ENCODE results near the gene PRR15. TPM values are rescaled to one million over a fixed set of nuclear protein-coding genes. Genes with fewer than 3 reads are reported as not detected.

The PRR15 gene
- total and polyA plus RNA-seq, 4 donors: 0.02 to 0.98 (median 0.17) TPM; not detected in 1

DNA sequence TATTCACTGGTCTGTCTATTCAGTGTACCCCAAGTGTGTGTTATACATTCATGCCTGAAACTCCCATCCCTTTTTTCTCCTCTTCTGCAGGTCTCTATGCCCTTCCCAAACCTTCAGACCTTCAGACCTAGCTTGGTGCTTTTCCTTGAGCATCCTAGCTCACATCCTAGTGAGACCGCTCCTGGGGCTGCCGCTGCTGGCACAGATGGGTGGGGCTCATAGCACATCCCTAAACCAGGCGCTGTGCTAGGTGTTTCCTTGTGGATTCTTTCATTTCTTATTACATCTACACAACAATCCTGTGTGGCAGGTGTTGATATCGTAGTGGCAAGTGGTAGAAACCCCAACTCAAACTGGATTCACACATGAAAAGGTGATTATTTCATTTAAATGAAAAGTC is 43.2 kb downstream of the PRR15 start:
- H3K4me3 ChIP-seq (ENCODE audit: low read depth in 1 of 3, low read length in 3 of 3): no peak overlapping the region
- no peak overlapping the region for H3K27ac ChIP-seq (ENCODE audit: low read depth in 1 of 2, low read length in 2 of 2)

DNA sequence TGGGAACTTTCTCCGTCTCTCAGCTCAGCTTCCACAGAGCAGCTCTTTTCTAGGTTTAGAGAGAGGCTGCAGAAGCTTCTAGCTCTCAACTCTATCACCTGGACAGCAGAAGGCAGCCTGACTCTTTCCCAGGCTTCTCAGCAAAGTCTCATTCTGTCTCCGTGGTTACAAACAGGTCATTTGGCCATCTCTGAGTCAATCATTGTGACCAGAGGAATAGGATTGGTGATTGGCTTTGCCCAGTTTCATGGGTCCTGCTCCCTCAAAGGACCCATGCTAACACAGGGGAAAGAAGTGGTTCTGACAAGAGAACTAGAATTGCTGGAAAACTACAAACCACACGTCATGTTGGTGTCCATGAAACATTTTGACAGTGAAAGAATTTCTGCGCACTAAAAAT is 43.6 kb downstream of the PRR15 start:
- WGBS: 91% methylated on average over 4 of the region's 4 CpGs

More for the DNA sequence above, 43.2 kb downstream of the PRR15 start:
- Histone ChIP-seq H3K4me1 (ENCODE audit: control insufficient read depth in 4 of 4, insufficient read depth in 4 of 4, low read length in 3 of 4) (peaks cover 0 to 3% (median 0%) of the 10 kb centered on the region in 4 donors), H3K9ac (ENCODE audit: low read depth in 1 of 2, low read length in 2 of 2) (no peak overlapping the region), H3K27me3 (ENCODE audit: control insufficient read depth in 4 of 4, insufficient read depth in 4 of 4, low read length in 3 of 4) (no peaks in the 10 kb centered on the region), H3K36me3 (ENCODE audit: control insufficient read depth in 4 of 4, insufficient read depth in 3 of 4, low read depth in 1 of 4, low read length in 3 of 4) (no peaks in the 10 kb centered on the region), H3K9me3 (ENCODE audit: control insufficient read depth in 4 of 4, low read length in 3 of 4) (no peaks in the 10 kb centered on the region)
- DNase-seq (ENCODE audit: low spot score): no peak
- 88% methylated on average over 4 of the region's 4 CpGs for WGBS
- TF ChIP-seq JUND (IDR thresholded peaks at IDR 0.05) (no peak), RAD21 (IDR thresholded peaks at IDR 0.05) (no peak), EGR1 (IDR thresholded peaks at IDR 0.05; ENCODE audit: low read depth in 2 of 2) (no peak), YY1 (IDR thresholded peaks at IDR 0.05) (no peak), GABPA (IDR thresholded peaks at IDR 0.05 in 1 of 2, conservative IDR thresholded peaks at IDR 0.05 in 1 of 2) (no peak), HNF4G (IDR thresholded peaks at IDR 0.05) (no peak), TAF1 (conservative IDR thresholded peaks at IDR 0.05) (no peak), FOXA1 (IDR thresholded peaks at IDR 0.05) (no peak), FOXA2 (IDR thresholded peaks at IDR 0.05) (no peak), SP1 (IDR thresholded peaks at IDR 0.05) (no peak), RXRA (IDR thresholded peaks at IDR 0.05) (no peak), NR2F2 (IDR thresholded peaks at IDR 0.05) (no peak)
- TF ChIP-seq, protein P1, sequence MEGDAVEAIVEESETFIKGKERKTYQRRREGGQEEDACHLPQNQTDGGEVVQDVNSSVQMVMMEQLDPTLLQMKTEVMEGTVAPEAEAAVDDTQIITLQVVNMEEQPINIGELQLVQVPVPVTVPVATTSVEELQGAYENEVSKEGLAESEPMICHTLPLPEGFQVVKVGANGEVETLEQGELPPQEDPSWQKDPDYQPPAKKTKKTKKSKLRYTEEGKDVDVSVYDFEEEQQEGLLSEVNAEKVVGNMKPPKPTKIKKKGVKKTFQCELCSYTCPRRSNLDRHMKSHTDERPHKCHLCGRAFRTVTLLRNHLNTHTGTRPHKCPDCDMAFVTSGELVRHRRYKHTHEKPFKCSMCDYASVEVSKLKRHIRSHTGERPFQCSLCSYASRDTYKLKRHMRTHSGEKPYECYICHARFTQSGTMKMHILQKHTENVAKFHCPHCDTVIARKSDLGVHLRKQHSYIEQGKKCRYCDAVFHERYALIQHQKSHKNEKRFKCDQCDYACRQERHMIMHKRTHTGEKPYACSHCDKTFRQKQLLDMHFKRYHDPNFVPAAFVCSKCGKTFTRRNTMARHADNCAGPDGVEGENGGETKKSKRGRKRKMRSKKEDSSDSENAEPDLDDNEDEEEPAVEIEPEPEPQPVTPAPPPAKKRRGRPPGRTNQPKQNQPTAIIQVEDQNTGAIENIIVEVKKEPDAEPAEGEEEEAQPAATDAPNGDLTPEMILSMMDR (IDR thresholded peaks at IDR 0.05; ENCODE audit: low read depth, low read length, missing input control): no peak

More for the DNA sequence above, 43.6 kb downstream of the PRR15 start:
- H3K27me3 ChIP-seq (ENCODE audit: control insufficient read depth in 4 of 4, insufficient read depth in 4 of 4, low read length in 3 of 4): no peaks in the 10 kb centered on the region
- no peak overlapping the region for H3K27ac ChIP-seq (ENCODE audit: low read depth in 1 of 2, low read length in 2 of 2)
- no peak overlapping the region for H3K4me3 ChIP-seq (ENCODE audit: low read depth in 1 of 3, low read length in 3 of 3)
- no peaks in the 10 kb centered on the region for H3K9me3 ChIP-seq (ENCODE audit: control insufficient read depth in 4 of 4, low read length in 3 of 4)
- DNase-seq (ENCODE audit: low spot score): no peak
- peaks cover 0 to 3% (median 0%) of the 10 kb centered on the region in 4 donors for H3K4me1 ChIP-seq (ENCODE audit: control insufficient read depth in 4 of 4, insufficient read depth in 4 of 4, low read length in 3 of 4)
- no peaks in the 10 kb centered on the region for H3K36me3 ChIP-seq (ENCODE audit: control insufficient read depth in 4 of 4, insufficient read depth in 3 of 4, low read depth in 1 of 4, low read length in 3 of 4)
- H3K9ac ChIP-seq (ENCODE audit: low read depth in 1 of 2, low read length in 2 of 2): no peak overlapping the region
- TF ChIP-seq FOXA2 (IDR thresholded peaks at IDR 0.05): no peak
- no peak for TF ChIP-seq TAF1 (conservative IDR thresholded peaks at IDR 0.05)
- TF ChIP-seq, protein P2, sequence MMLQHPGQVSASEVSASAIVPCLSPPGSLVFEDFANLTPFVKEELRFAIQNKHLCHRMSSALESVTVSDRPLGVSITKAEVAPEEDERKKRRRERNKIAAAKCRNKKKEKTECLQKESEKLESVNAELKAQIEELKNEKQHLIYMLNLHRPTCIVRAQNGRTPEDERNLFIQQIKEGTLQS (IDR thresholded peaks at IDR 0.05): no peak
- TF ChIP-seq GABPA (IDR thresholded peaks at IDR 0.05 in 1 of 2, conservative IDR thresholded peaks at IDR 0.05 in 1 of 2): no peak
- TF ChIP-seq JUND (IDR thresholded peaks at IDR 0.05): no peak
- no peak for TF ChIP-seq EGR1 (IDR thresholded peaks at IDR 0.05; ENCODE audit: low read depth in 2 of 2)
- no peak for TF ChIP-seq RAD21 (IDR thresholded peaks at IDR 0.05)
- no peak for TF ChIP-seq RXRA (IDR thresholded peaks at IDR 0.05)
- TF ChIP-seq HNF4G (IDR thresholded peaks at IDR 0.05): no peak
- TF ChIP-seq, protein P3, sequence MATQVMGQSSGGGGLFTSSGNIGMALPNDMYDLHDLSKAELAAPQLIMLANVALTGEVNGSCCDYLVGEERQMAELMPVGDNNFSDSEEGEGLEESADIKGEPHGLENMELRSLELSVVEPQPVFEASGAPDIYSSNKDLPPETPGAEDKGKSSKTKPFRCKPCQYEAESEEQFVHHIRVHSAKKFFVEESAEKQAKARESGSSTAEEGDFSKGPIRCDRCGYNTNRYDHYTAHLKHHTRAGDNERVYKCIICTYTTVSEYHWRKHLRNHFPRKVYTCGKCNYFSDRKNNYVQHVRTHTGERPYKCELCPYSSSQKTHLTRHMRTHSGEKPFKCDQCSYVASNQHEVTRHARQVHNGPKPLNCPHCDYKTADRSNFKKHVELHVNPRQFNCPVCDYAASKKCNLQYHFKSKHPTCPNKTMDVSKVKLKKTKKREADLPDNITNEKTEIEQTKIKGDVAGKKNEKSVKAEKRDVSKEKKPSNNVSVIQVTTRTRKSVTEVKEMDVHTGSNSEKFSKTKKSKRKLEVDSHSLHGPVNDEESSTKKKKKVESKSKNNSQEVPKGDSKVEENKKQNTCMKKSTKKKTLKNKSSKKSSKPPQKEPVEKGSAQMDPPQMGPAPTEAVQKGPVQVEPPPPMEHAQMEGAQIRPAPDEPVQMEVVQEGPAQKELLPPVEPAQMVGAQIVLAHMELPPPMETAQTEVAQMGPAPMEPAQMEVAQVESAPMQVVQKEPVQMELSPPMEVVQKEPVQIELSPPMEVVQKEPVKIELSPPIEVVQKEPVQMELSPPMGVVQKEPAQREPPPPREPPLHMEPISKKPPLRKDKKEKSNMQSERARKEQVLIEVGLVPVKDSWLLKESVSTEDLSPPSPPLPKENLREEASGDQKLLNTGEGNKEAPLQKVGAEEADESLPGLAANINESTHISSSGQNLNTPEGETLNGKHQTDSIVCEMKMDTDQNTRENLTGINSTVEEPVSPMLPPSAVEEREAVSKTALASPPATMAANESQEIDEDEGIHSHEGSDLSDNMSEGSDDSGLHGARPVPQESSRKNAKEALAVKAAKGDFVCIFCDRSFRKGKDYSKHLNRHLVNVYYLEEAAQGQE (IDR thresholded peaks at IDR 0.05): no peak
- no peak for TF ChIP-seq SP1 (IDR thresholded peaks at IDR 0.05)
- TF ChIP-seq, protein P4, sequence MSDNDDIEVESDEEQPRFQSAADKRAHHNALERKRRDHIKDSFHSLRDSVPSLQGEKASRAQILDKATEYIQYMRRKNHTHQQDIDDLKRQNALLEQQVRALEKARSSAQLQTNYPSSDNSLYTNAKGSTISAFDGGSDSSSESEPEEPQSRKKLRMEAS (IDR thresholded peaks at IDR 0.05): no peak
- TF ChIP-seq, protein P1 (IDR thresholded peaks at IDR 0.05; ENCODE audit: low read depth, low read length, missing input control): no peak

All from liver (tissue), 9 donors.